ENCODE measurements around the gene GABRQ. TPM values are rescaled to one million over a fixed set of nuclear protein-coding genes. Genes with fewer than 3 reads are reported as not detected.

Gene GABRQ
- total RNA-seq (under 1 TPM in 1 of 2 donors, not detected in 1; 0.06 TPM), polyA plus RNA-seq (not detected)
- long read RNA-seq, donor 1, result 0 reads
- long read RNA-seq, donor 2, result 0 reads

DNA sequence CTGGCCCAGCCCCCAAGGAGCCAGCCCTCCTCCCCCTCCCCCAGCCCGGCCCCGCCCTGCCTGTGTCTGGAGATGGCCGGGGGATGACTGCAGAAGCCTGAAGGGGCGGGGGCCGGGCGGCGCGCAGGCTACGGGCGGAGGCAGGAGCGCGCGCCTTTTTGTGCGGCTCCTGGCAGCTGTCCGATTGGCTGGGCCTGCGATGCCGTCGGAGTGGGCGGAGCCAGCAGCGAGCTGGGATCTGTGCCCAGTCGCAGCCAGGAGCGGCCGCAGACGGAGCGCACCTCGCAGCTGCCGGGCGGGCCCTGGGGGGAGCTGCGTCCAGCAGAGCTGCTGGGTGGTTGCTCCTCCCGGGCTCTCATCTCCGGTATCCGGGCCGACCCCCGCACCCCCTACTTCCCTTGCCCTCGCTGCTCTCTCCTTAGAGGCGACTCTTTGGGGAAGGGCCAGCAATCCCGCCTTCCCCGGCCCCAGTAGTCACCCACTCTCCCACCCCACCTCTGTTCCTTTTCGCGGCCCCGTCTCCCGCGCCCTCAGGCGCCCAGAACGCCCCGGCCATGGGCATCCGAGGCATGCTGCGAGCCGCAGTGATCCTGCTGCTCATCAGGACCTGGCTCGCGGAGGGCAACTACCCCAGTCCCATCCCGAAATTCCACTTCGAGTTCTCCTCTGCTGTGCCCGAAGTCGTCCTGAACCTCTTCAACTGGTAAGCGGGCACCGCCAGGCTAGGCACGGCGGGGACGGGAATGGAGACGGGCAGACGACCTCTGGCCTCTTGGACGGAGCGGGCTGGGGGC is at the start of gene GABRQ:
GABRQ (plus strand) TSS at position 247 of the 794 bp plus-strand sequence; CDS start at position 555, 308 bp downstream.
- H3K27me3 ChIP-seq (ENCODE audit: control insufficient read depth in 1 of 2, insufficient read depth in 2 of 2, low read length in 1 of 2), result no peaks in the 10 kb centered on the region
- WGBS, 2 donors, result 1 to 41% methylated on average over 59 to 64 of the region's 64 CpGs
- H3K4me1 ChIP-seq (ENCODE audit: control insufficient read depth in 1 of 2, insufficient read depth in 2 of 2, low read length in 2 of 2), result no peaks in the 10 kb centered on the region
- ATAC-seq (ENCODE audit: low FRiP score) (no peak), DNase-seq (no peak)
- H3K4me3 ChIP-seq (ENCODE audit: low read length in 2 of 2), result no peak within 1 kb of the TSS
- H3K9me3 ChIP-seq (ENCODE audit: control insufficient read depth, low read length), result no peaks in the 10 kb centered on the region
- no peak within 1 kb of the TSS for H3K27ac ChIP-seq (ENCODE audit: low read depth in 1 of 2, low read length in 2 of 2)
- H3K36me3 ChIP-seq (ENCODE audit: control insufficient read depth in 1 of 2, insufficient read depth in 2 of 2, low read length in 1 of 2), result no peaks in the 10 kb centered on the region
- intact Hi-C loops (cut with DNase I), result loop anchor here in 1 of 2 donors (5.0 kb wide), 1 partner anchor 1486 kb away; no protein-coding TSS in a partner anchor

DNA sequence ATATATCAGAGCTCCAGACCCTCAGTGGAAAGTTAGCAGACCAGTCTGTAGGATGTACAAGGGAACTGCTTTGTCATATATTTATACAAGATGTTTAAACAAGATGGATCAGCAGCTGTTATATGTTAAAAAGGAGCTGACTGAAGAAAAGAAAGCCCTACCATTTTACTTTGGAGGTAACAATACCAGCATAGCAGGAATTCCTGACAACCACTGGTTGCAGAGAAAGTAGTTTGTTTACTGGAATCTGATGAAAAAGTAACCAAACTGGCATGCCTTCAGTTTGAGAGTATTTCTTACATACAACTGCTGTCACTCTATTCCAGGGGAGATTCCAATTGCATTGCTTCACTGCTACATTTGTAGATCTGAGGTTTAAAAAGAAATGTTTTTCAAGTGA is 49.5 kb upstream of the GABRQ start:
- ATAC-seq (ENCODE audit: low FRiP score) (no peak), DNase-seq (no peak)
- Histone ChIP-seq H3K4me3 (ENCODE audit: low read length in 2 of 2) (no peak overlapping the region), H3K4me1 (ENCODE audit: control insufficient read depth in 1 of 2, insufficient read depth in 2 of 2, low read length in 2 of 2) (no peaks in the 10 kb centered on the region), H3K27ac (ENCODE audit: low read depth in 1 of 2, low read length in 2 of 2) (no peak overlapping the region), H3K9me3 (ENCODE audit: control insufficient read depth, low read length) (no peaks in the 10 kb centered on the region), H3K27me3 (ENCODE audit: control insufficient read depth in 1 of 2, insufficient read depth in 2 of 2, low read length in 1 of 2) (no peaks in the 10 kb centered on the region), H3K36me3 (ENCODE audit: control insufficient read depth in 1 of 2, insufficient read depth in 2 of 2, low read length in 1 of 2) (no peaks in the 10 kb centered on the region)
- intact Hi-C loops (cut with DNase I), result no loop called here

- H3K4me3 ChIP-seq (ENCODE audit: low read length in 2 of 2), result no peak overlapping the region
- ATAC-seq (ENCODE audit: low FRiP score), result no peak
- no peaks in the 10 kb centered on the region for H3K9me3 ChIP-seq (ENCODE audit: control insufficient read depth, low read length)
- H3K4me1 ChIP-seq (ENCODE audit: control insufficient read depth in 1 of 2, insufficient read depth in 2 of 2, low read length in 2 of 2), result no peaks in the 10 kb centered on the region
- H3K27ac ChIP-seq (ENCODE audit: low read depth in 1 of 2, low read length in 2 of 2), result no peak overlapping the region
- intact Hi-C loops (cut with DNase I), result no loop called here
- H3K36me3 ChIP-seq (ENCODE audit: control insufficient read depth in 1 of 2, insufficient read depth in 2 of 2, low read length in 1 of 2), result no peaks in the 10 kb centered on the region
- no peaks in the 10 kb centered on the region for H3K27me3 ChIP-seq (ENCODE audit: control insufficient read depth in 1 of 2, insufficient read depth in 2 of 2, low read length in 1 of 2)
- DNase-seq, result no peak
- 42 to 48% methylated on average over 5 of the region's 5 CpGs for WGBS, 2 donors
These were observed 36.7 kb upstream of the GABRQ start for GRCh38 chrX:152600853-152601633.

GRCh38 chrX:152601848-152602616 is 35.7 kb upstream of the GABRQ start:
- H3K36me3 ChIP-seq (ENCODE audit: control insufficient read depth in 1 of 2, insufficient read depth in 2 of 2, low read length in 1 of 2), result no peaks in the 10 kb centered on the region
- WGBS, 2 donors, result 31 to 53% methylated on average over 6 of the region's 6 CpGs
- intact Hi-C loops (cut with DNase I), result no loop called here
- DNase-seq, result no peak
- H3K4me1 ChIP-seq (ENCODE audit: control insufficient read depth in 1 of 2, insufficient read depth in 2 of 2, low read length in 2 of 2), result no peaks in the 10 kb centered on the region
- no peak overlapping the region for H3K4me3 ChIP-seq (ENCODE audit: low read length in 2 of 2)
- no peaks in the 10 kb centered on the region for H3K27me3 ChIP-seq (ENCODE audit: control insufficient read depth in 1 of 2, insufficient read depth in 2 of 2, low read length in 1 of 2)
- H3K27ac ChIP-seq (ENCODE audit: low read depth in 1 of 2, low read length in 2 of 2), result no peak overlapping the region
- no peaks in the 10 kb centered on the region for H3K9me3 ChIP-seq (ENCODE audit: control insufficient read depth, low read length)
- no peak for ATAC-seq (ENCODE audit: low FRiP score)

- H3K4me3 ChIP-seq (ENCODE audit: low read length in 2 of 2), result no peak overlapping the region
- ATAC-seq (ENCODE audit: low FRiP score), result no peak
- no peaks in the 10 kb centered on the region for H3K36me3 ChIP-seq (ENCODE audit: control insufficient read depth in 1 of 2, insufficient read depth in 2 of 2, low read length in 1 of 2)
- no peak for DNase-seq
- H3K27me3 ChIP-seq (ENCODE audit: control insufficient read depth in 1 of 2, insufficient read depth in 2 of 2, low read length in 1 of 2), result no peaks in the 10 kb centered on the region
- no peaks in the 10 kb centered on the region for H3K9me3 ChIP-seq (ENCODE audit: control insufficient read depth, low read length)
- H3K4me1 ChIP-seq (ENCODE audit: control insufficient read depth in 1 of 2, insufficient read depth in 2 of 2, low read length in 2 of 2), result no peaks in the 10 kb centered on the region
- intact Hi-C loops (cut with DNase I), result no loop called here
- 75 to 91% methylated on average over 1 of the region's 1 CpG for WGBS, 2 donors
- H3K27ac ChIP-seq (ENCODE audit: low read depth in 1 of 2, low read length in 2 of 2), result no peak overlapping the region
These were observed 22.9 kb upstream of the GABRQ start for GRCh38 chrX:152614791-152615190.

DNA sequence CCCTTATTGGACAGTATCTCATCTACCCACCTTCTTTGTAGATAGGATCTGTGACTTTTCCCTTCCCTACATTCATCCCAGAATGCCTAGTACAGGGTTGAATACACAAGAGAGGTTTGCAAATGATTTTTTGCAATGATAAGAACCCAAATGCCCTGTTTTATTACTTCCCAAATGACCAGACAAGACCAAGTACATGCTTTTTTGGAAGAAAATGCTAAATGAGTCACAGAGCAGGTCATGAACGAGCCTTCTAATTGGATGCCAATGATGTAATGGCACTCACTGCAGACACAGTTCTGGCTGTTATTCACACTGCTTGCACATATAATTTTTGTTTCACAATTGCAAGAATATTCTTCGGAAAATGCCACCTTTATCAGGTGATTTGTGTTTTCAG is 17.8 kb upstream of the GABRQ start:
- DNase-seq (no peak), ATAC-seq (ENCODE audit: low FRiP score) (no peak)
- 28 to 30% methylated on average over 2 of the region's 2 CpGs for WGBS, 2 donors
- intact Hi-C loops (cut with DNase I), result no loop called here
- Histone ChIP-seq H3K9me3 (ENCODE audit: control insufficient read depth, low read length) (no peaks in the 10 kb centered on the region), H3K4me1 (ENCODE audit: control insufficient read depth in 1 of 2, insufficient read depth in 2 of 2, low read length in 2 of 2) (no peaks in the 10 kb centered on the region), H3K36me3 (ENCODE audit: control insufficient read depth in 1 of 2, insufficient read depth in 2 of 2, low read length in 1 of 2) (no peaks in the 10 kb centered on the region), H3K4me3 (ENCODE audit: low read length in 2 of 2) (no peak overlapping the region), H3K27ac (ENCODE audit: low read depth in 1 of 2, low read length in 2 of 2) (no peak overlapping the region), H3K27me3 (ENCODE audit: control insufficient read depth in 1 of 2, insufficient read depth in 2 of 2, low read length in 1 of 2) (no peaks in the 10 kb centered on the region)

- 47 to 48% methylated on average over 7 of the region's 7 CpGs for WGBS, 2 donors
- H3K4me1 ChIP-seq (ENCODE audit: control insufficient read depth in 1 of 2, insufficient read depth in 2 of 2, low read length in 2 of 2), result no peaks in the 10 kb centered on the region
- H3K4me3 ChIP-seq (ENCODE audit: low read length in 2 of 2), result no peak overlapping the region
- H3K9me3 ChIP-seq (ENCODE audit: control insufficient read depth, low read length), result no peaks in the 10 kb centered on the region
- ATAC-seq (ENCODE audit: low FRiP score), result peak; percentile 31
- intact Hi-C loops (cut with DNase I), result loop anchor here (2.0 to 5.0 kb wide), 2 partner anchors 880 to 882 kb away; no protein-coding TSS in a partner anchor
- no peaks in the 10 kb centered on the region for H3K36me3 ChIP-seq (ENCODE audit: control insufficient read depth in 1 of 2, insufficient read depth in 2 of 2, low read length in 1 of 2)
- DNase-seq, result peak in 1 of 2 donors; percentile 56
- H3K27me3 ChIP-seq (ENCODE audit: control insufficient read depth in 1 of 2, insufficient read depth in 2 of 2, low read length in 1 of 2), result no peaks in the 10 kb centered on the region
- H3K27ac ChIP-seq (ENCODE audit: low read depth in 1 of 2, low read length in 2 of 2), result no peak overlapping the region
These were observed 5.1 kb upstream of the GABRQ start for GRCh38 chrX:152632445-152633097.

DNA sequence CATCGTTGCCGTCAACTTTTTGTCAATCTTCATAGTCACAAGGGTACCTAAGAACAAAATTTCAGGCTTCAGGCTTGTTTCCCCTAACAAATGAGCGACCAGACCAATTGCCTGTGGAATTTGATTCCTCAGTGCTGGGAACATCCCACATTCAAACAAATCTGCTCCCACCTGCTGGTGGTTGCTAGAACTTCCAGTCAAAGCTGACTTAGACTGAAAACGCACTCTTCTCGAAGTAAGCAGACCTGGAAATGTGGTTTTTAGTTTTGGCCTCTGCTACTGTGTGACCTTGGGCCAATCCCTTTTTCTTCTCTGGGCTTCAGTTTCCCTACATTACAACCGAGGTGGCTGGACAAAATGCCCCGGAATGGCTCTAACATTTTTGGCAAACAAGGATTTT is 1.8 kb upstream of the GABRQ start:
- no peaks in the 10 kb centered on the region for H3K9me3 ChIP-seq (ENCODE audit: control insufficient read depth, low read length)
- WGBS, 2 donors, result 3 to 15% methylated on average over 7 of the region's 7 CpGs
- no peak overlapping the region for H3K4me3 ChIP-seq (ENCODE audit: low read length in 2 of 2)
- H3K4me1 ChIP-seq (ENCODE audit: control insufficient read depth in 1 of 2, insufficient read depth in 2 of 2, low read length in 2 of 2), result no peaks in the 10 kb centered on the region
- ATAC-seq (ENCODE audit: low FRiP score), result no peak
- H3K36me3 ChIP-seq (ENCODE audit: control insufficient read depth in 1 of 2, insufficient read depth in 2 of 2, low read length in 1 of 2), result no peaks in the 10 kb centered on the region
- H3K27me3 ChIP-seq (ENCODE audit: control insufficient read depth in 1 of 2, insufficient read depth in 2 of 2, low read length in 1 of 2), result no peaks in the 10 kb centered on the region
- no peak overlapping the region for H3K27ac ChIP-seq (ENCODE audit: low read depth in 1 of 2, low read length in 2 of 2)
- no peak for DNase-seq
- intact Hi-C loops (cut with DNase I), result loop anchor here in 1 of 2 donors (5.0 kb wide), 1 partner anchor 1484 kb away; no protein-coding TSS in a partner anchor

All from aorta (tissue), 5 donors.